Gastroesophageal sphincter (tissue), 4 donors: ENCODE results near the gene ATP2A1. TPM values are rescaled to one million over a fixed set of nuclear protein-coding genes. Genes with fewer than 3 reads are reported as not detected.
"Not testable (repeated sequence)": the region's sequence is repeated elsewhere in the genome, so short reads cannot be mapped to it uniquely, and the experiment has no call there.

Experiments used
- ATAC-seq: fragments of 150-250 bp; one replicate; pipeline ENCODE4 v1.9.1; 2016; ENCODE audit warnings: mild to moderate bottlenecking, moderate library complexity
- H3K27ac ChIP-seq, 4 donors: fragments of 200-600 bp; sonication (generic) in 3 of 4; 1 replicate in 3 of 4; 2 replicates in 1 of 4; pipeline ENCODE4 v1.5.1; 2016 to 2019
- H3K27me3 ChIP-seq: fragments of 200-600 bp; sonication (generic); one replicate; pipeline ENCODE4 v1.5.1; 2019
- H3K36me3 ChIP-seq, 2 donors: fragments of 200-600 bp; sonication (generic); one replicate each; pipeline ENCODE4 v1.5.1; 2019; ENCODE audit warnings: control low read depth in 1 of 2
- H3K4me1 ChIP-seq, 3 donors: fragments of 200-600 bp; sonication (generic); 1 replicate in 2 of 3; 2 replicates in 1 of 3; pipeline ENCODE4 v1.5.1; 2016 to 2019; ENCODE audit warnings: control low read depth in 2 of 3
- H3K4me3 ChIP-seq, 2 donors: fragments of 200-600 bp; sonication (generic); one replicate each; pipeline ENCODE4 v1.5.1; 2019; ENCODE audit warnings: mild to moderate bottlenecking in 1 of 2, moderate library complexity in 1 of 2
- H3K9me3 ChIP-seq, 3 donors: fragments of 200-600 bp; sonication (generic); one replicate each; pipeline ENCODE4 v1.5.1; 2017 to 2019; ENCODE audit warnings: control low read depth in 2 of 3
- EP300 ChIP-seq: sonication (generic); formaldehyde crosslinking; IDR thresholded peaks from one replicate; pipeline ENCODE4 v1.6.1; 2017; ENCODE audit warnings: antibody characterized with exemption, mild to moderate bottlenecking
- POLR2A ChIP-seq, 2 donors: fragments of 450-650 bp; IDR thresholded peaks; one replicate each; pipeline ENCODE4 v1.6.1; 2017; ENCODE audit warnings: antibody characterized with exemption in 2 of 2, mild to moderate bottlenecking in 2 of 2, moderate library complexity in 1 of 2
- POLR2AphosphoS5 ChIP-seq: sonication (generic); formaldehyde crosslinking; IDR thresholded peaks from one replicate; pipeline ENCODE4 v1.6.1; 2017; ENCODE audit warnings: antibody characterized with exemption
- WGBS, 2 donors: methylation state at CpG; one replicate each; pipeline ENCODE4 v1.1.5; 2018; ENCODE audit warnings: low coverage in 1 of 2; 5-methylcytosine and 5-hydroxymethylcytosine counted together
- total RNA-seq, 4 donors: library from RNA; depleted of rRNA; stranded (reverse); fragments of >200 nt; gene quantifications; one replicate each; pipeline ENCODE4 v1.1.0, GENCODE V29; 2016
- TF ChIP-seq, protein P1 (sequence below), 4 experiments: fragments of 200-600 bp in 2 of 4; fragments of 450-650 bp in 2 of 4; sonication (generic) in 1 of 4; IDR thresholded peaks; one replicate each; pipeline ENCODE4 v1.5.1; 2017 to 2019; ENCODE audit warnings: antibody characterized with exemption in 4 of 4, mild to moderate bottlenecking in 2 of 4, moderate library complexity in 2 of 4

Gene ATP2A1
- total RNA-seq, 4 donors from 2014 or later: 0.31 TPM; not detected in 3

DNA sequence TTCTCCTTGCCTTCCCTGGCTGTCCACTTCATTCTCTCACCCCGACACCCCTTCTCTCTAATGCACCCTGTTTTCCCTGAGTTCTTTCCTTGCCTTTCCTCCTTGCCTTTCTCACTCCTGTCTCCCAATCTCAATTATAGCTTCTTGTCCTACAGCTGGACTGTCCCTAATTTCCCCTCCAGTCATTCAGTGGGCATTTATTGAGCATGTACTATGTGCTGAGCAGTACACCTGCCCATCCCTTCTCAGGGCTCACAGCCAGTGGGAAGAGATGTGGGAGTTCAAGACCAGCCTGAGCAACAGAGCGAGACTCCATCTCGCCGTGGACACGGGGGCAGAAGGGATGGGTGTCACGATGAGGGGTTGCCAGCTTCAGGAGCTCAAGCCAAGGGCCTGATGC is 5.8 kb downstream of the ATP2A1 start:
- Histone ChIP-seq H3K36me3 (no peaks in the 10 kb centered on the region), H3K27ac (no peak overlapping the region), H3K9me3 (no peaks in the 10 kb centered on the region), H3K27me3 (peaks cover 36% of the 10 kb centered on the region), H3K4me3 (no peak overlapping the region), H3K4me1 (peaks cover 0 to 15% (median 11%) of the 10 kb centered on the region in 3 donors)
- 80 to 100% methylated on average over 1 of the region's 6 CpGs for WGBS, 2 donors
- TF ChIP-seq, protein P1, sequence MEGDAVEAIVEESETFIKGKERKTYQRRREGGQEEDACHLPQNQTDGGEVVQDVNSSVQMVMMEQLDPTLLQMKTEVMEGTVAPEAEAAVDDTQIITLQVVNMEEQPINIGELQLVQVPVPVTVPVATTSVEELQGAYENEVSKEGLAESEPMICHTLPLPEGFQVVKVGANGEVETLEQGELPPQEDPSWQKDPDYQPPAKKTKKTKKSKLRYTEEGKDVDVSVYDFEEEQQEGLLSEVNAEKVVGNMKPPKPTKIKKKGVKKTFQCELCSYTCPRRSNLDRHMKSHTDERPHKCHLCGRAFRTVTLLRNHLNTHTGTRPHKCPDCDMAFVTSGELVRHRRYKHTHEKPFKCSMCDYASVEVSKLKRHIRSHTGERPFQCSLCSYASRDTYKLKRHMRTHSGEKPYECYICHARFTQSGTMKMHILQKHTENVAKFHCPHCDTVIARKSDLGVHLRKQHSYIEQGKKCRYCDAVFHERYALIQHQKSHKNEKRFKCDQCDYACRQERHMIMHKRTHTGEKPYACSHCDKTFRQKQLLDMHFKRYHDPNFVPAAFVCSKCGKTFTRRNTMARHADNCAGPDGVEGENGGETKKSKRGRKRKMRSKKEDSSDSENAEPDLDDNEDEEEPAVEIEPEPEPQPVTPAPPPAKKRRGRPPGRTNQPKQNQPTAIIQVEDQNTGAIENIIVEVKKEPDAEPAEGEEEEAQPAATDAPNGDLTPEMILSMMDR (IDR thresholded peaks at IDR 0.05): no peak
- TF ChIP-seq EP300 (no peak), POLR2A (IDR thresholded peaks at IDR 0.05) (no peak), POLR2AphosphoS5 (no peak)
- ATAC-seq: no peak

DNA sequence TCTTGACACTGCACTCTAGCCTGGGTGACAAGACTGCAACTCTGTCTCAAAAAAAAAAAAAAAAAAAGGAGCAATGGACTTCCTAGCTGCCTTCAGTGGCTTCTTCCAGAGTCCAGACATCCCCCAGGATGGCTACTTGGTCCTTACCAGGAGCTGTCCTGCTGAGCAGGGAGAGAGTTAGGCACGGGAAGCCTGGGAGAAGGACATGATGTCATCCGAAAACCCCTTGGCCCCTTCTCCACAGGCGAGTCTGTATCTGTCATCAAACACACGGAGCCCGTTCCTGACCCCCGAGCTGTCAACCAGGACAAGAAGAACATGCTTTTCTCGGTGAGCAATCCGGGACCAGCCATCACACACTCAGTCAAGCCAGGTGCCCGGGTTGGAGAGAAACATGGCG is 8.7 kb downstream of the ATP2A1 start:
- H3K9me3 ChIP-seq: no peaks in the 10 kb centered on the region
- WGBS, 2 donors: 48% methylated on average over 2 of the region's 10 CpGs; no CpG with 5 or more reads in 1 of the 2 donors
- no peak for TF ChIP-seq POLR2AphosphoS5
- no peak for TF ChIP-seq EP300
- TF ChIP-seq, protein P1 (IDR thresholded peaks at IDR 0.05): no peak
- no peak for TF ChIP-seq POLR2A (IDR thresholded peaks at IDR 0.05)
- H3K27ac ChIP-seq: no peak overlapping the region
- no peaks in the 10 kb centered on the region for H3K4me1 ChIP-seq
- no peaks in the 10 kb centered on the region for H3K36me3 ChIP-seq
- peaks cover 16% of the 10 kb centered on the region for H3K27me3 ChIP-seq
- no peak overlapping the region for H3K4me3 ChIP-seq
- ATAC-seq: no peak

- H3K27me3 ChIP-seq, H3K9me3 ChIP-seq, ATAC-seq, H3K36me3 ChIP-seq, H3K4me3 ChIP-seq, H3K4me1 ChIP-seq, H3K27ac ChIP-seq: not testable (repeated sequence)
- WGBS, 2 donors: 93 to 95% methylated on average over 3 to 5 of the region's 5 CpGs
These were observed 12.1 kb downstream of the ATP2A1 start for GRCh38 chr16:28890355-28890754.

DNA sequence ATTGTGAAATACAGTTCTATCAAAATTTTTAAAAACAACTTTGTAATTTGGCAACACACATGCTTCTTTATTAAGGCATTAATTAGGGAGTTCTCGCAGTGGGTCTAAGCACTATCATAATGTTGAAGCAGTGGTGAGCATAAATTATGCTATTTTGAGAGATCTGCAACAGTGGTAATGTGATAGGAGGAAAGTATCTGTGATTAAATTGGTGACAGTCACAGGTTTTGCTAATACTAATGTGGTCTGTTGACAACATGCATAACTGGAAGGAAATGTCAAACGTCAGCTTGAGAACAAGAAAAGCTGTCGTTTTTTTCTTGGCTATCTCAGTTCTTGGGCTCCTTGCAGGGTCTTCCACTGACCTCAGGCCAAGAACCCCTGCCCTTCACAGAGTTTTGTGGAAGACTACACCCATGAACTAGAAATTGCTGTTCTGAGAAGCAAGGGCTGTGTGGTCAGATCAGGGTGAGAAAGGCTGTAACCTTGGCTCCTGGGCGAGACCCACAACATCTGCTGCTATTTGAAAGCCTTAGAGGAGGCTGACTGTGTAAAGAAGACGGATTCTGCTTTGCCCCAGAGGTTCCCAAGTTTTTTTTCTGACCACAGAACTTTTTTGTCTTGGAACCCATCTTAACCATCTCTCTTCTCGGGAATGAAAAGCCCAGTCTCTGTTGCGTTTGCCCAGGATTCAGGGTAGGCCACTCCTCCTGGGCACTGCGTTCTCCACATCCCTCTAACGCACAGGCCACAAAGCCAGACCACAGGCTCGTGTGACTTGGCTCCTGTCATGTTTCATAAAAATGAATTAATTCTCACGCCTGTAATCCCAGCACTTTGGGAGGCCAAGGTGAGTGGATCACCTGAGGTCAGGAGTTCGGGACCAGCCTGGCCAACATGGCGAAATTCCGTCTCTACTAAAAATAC is 13.9 kb downstream of the ATP2A1 start:
- Histone ChIP-seq H3K4me3 (no peak overlapping the region), H3K27ac (no peak overlapping the region), H3K36me3 (no peaks in the 10 kb centered on the region), H3K4me1 (no peaks in the 10 kb centered on the region), H3K9me3 (no peaks in the 10 kb centered on the region), H3K27me3 (no peaks in the 10 kb centered on the region)
- TF ChIP-seq POLR2AphosphoS5: no peak
- TF ChIP-seq, protein P1 (IDR thresholded peaks at IDR 0.05): no peak
- 65 to 81% methylated on average over 8 to 11 of the region's 14 CpGs for WGBS, 2 donors
- ATAC-seq: no peak

DNA sequence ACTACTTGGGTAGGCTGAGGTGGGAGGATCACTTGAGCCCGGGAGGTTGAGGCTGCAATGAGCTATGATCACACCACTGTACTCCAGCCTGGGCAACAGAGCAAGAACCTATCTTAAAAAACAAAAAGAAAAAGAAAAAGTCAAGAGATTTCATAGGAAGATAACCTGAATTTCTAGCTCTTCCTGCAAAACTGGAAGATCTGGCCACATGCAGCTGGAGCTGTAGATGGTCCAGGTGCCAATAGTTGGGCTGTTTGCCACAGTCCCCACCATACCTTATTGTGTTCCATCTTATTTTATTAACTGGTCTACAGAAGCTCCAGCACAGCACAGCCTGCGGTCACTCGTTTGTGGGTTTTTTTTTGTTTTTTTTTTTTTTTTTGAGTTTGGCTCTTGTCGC is 15.0 kb downstream of the ATP2A1 start:
- WGBS, 2 donors: 78 to 93% methylated on average over 3 to 4 of the region's 4 CpGs
- Histone ChIP-seq H3K27ac (no peak overlapping the region), H3K4me1 (no peaks in the 10 kb centered on the region), H3K4me3 (no peak overlapping the region), H3K9me3 (no peaks in the 10 kb centered on the region), H3K36me3 (no peaks in the 10 kb centered on the region), H3K27me3 (no peaks in the 10 kb centered on the region)
- ATAC-seq: no peak
- TF ChIP-seq, protein P1 (IDR thresholded peaks at IDR 0.05): no peak
